AG04449 (cell line): ENCODE results near the gene HMGN3.

Experiments used
- CTCF ChIA-PET: fragments of 350-600 bp; formaldehyde crosslinking; extraction: SDS; loops from one replicate; lab custom pipeline; 2021; ENCODE audit warnings: antibody characterized with exemption; lab: Yijun Ruan, JAX
- POLR2A ChIA-PET: fragments of 400-600, 350-600 bp; formaldehyde crosslinking; extraction: SDS; loops from one replicate; lab custom pipeline; 2020; ENCODE audit warnings: antibody characterized with exemption, inconsistent platforms; lab: Yijun Ruan, JAX
- DNase-seq: peaks from one replicate; pipeline ENCODE4 v3.0.0-alpha.2; 2010; ENCODE audit warnings: low read depth, low spot score
- H3K4me3 ChIP-seq: 2 replicates; pipeline ENCODE4 v1.5.1; 2011; ENCODE audit warnings: low read depth, mild to moderate bottlenecking, control low read depth, low read length
- TF ChIP-seq, protein P1 (sequence below): IDR thresholded peaks from one replicate; pipeline ENCODE4 v1.5.1; 2011; ENCODE audit warnings: mild to moderate bottlenecking, moderate library complexity, low read length, control low read depth, inconsistent platforms; ENCODE audit not compliant: insufficient read depth; ENCODE audit errors: missing control alignments

Gene HMGN3

GRCh38 chr6:79196912-79197311 lies 37.6 kb downstream of the HMGN3 start:
- no peak for DNase-seq
- CTCF ChIA-PET, result no interaction called here
- TF ChIP-seq, protein P1, sequence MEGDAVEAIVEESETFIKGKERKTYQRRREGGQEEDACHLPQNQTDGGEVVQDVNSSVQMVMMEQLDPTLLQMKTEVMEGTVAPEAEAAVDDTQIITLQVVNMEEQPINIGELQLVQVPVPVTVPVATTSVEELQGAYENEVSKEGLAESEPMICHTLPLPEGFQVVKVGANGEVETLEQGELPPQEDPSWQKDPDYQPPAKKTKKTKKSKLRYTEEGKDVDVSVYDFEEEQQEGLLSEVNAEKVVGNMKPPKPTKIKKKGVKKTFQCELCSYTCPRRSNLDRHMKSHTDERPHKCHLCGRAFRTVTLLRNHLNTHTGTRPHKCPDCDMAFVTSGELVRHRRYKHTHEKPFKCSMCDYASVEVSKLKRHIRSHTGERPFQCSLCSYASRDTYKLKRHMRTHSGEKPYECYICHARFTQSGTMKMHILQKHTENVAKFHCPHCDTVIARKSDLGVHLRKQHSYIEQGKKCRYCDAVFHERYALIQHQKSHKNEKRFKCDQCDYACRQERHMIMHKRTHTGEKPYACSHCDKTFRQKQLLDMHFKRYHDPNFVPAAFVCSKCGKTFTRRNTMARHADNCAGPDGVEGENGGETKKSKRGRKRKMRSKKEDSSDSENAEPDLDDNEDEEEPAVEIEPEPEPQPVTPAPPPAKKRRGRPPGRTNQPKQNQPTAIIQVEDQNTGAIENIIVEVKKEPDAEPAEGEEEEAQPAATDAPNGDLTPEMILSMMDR, result no peak
- no peak overlapping the region for H3K4me3 ChIP-seq
- POLR2A ChIA-PET, result no interaction called here

- no peak for DNase-seq
- TF ChIP-seq, protein P1, result no peak
- H3K4me3 ChIP-seq, result no peak overlapping the region
- ChIA-PET POLR2A (no interaction called here), CTCF (no interaction called here)
Observed at GRCh38 chr6:79193971-79194370, 40.5 kb downstream of the HMGN3 start.

DNA sequence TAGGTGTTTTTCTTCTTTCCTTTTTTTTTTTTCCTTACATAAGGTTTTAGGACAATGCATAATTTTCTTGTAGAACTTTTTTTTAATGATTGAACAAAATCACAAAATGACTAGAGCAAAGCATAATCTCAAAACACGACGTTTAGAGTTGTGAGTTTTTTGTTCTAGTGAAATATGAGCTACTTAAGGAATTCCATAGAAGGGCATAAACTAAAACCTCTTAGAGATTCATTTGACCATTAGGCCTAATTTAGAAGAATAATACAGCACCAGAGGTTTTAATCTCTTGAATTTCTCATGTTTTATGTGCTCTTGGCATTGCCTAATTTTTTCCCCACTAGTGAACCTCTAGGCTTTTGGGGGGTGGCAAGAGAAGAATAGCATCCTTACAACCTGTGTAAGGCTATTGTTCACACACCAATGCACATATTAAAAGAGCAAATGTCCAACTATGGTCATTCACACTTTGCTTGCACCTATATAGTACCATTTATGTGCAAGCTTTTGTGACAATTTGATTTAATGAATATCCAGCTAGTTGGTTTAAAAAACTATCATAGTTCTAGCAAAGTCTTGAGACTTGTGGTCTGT lies 44.6 kb downstream of the HMGN3 start:
- CTCF ChIA-PET, result no interaction called here
- TF ChIP-seq, protein P1, result no peak
- no peak for DNase-seq
- H3K4me3 ChIP-seq, result no peak overlapping the region
- POLR2A ChIA-PET, result no interaction called here

- ChIA-PET POLR2A (no interaction called here), CTCF (no interaction called here)
- no peak for DNase-seq
- TF ChIP-seq, protein P1, result no peak
- no peak overlapping the region for H3K4me3 ChIP-seq
Observed at GRCh38 chr6:79188885-79189480, 45.5 kb downstream of the HMGN3 start.

DNA sequence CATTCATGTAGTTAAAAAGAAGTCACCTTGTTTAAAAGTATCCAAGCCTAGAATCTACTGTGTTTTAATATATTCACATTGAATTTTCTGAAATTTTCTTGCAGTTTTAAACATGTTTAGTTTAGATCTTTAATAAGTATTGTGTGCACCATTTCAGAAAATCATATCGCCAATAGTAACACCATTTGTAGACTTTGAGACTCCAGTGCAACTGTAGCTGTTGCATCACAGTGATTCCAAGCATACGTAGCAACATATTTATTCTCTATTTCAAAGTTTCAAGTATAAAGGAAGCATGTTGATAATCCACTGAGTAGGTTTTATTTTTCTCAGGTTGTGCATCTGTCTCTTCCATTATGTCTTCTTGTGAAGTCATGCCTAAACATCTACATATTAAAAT lies 46.4 kb downstream of the HMGN3 start:
- DNase-seq, result no peak
- TF ChIP-seq, protein P1, result no peak
- ChIA-PET POLR2A (no interaction called here), CTCF (no interaction called here)
- no peak overlapping the region for H3K4me3 ChIP-seq

DNA sequence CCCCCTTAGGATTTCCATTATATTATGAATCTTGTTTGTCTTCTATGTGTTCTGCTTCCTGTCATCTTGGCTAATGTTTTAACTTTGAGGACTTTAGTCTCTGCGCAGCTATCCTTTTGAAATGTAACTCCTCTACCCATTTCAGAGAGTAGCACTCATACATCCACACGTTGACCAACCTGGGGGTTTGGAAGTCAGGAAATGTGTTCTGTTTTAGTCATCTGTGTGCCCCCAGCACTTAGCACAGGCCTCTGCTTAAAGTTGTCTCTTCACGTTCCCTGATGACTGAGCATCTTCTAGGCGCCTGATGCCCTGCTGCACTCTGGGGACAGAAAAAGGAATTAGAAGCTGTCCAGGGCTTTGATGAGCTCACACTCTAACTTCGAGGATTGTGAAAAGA lies 47.9 kb downstream of the HMGN3 start:
- ChIA-PET POLR2A (no interaction called here), CTCF (no interaction called here)
- no peak for DNase-seq
- H3K4me3 ChIP-seq, result no peak overlapping the region
- TF ChIP-seq, protein P1, result no peak
